Measurements from ENCODE around the gene S100A9.
A peak's percentile ranks its signal among the peaks of the same experiment; 100 is the strongest.
"Not testable (repeated sequence)": the region's sequence is repeated elsewhere in the genome, so short reads cannot be mapped to it uniquely, and the experiment has no call there.

Gene S100A9

DNA sequence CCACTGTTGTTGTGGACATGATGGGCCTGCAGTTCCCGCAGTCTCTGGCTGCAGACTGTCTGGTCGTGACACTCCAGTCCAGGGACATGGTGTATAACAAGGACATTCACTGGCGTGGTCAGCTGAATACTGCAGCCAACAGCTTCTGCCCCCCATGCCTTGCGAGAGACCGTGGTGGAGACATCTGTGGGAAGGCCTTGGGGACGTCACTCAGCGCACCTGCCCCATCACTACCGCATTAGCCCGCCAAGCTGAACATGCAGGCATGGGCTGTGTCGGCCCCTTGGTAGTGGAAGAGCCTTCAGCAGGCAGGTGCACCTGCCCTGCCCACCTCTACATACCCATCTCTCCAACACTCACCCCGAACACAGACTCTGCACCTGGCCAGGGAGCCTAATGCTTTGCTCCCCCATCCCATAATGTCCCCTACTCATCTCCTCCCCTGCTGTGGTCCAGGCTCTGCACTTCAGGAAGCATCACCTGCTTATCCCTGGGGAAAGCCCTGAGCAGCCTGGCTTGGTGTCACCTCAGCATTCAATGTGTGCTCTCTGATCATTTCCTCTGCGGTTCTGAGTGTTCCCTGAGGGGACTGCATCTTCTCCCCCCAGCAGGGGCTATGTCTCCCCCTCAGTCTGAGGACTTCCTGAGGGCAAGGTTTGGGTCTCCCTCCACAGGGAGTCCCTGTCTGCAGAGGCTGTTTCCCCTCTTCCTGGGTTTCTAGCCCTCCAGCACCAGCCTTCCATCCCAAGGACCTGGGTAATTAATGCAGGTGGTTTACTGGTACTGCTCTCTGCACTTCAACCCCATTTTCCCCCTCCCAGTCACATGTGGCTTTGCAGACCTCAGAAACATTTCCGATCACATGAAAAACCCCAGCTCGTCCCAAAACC is 12.2 kb upstream of the S100A9 start:
- DNase-seq: no peak

DNA sequence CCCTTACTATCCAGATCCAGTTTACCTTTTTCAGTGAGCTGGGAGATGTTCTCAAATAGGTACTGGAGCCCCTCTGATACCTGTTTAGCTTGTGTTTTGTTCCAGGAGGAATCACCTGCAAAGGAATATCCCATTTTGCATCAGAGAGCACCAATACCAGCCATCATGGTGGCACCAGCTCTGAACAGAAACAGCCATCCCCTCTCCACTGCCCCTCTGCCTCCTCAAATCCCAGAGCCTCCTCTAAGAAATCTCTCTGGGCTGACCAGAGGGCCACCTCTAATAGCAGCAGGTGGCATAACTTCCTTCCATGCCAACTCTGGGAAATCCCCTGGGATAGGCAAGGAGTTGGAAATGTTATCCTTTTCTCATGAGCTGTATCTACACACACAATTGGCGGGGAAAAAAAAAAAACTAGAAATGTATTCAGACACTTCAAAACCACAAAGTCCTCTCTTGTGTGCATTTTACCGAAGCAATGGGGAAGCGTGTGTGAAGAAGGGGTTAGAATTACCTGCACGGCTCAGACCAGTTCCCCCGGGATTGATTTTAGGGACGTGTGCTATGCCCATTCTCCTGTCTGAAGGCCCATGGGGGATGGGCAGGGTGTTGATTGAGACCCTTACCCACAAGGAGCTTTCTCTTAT is 11.5 kb upstream of the S100A9 start:
- peak; percentile 46 for DNase-seq

DNA sequence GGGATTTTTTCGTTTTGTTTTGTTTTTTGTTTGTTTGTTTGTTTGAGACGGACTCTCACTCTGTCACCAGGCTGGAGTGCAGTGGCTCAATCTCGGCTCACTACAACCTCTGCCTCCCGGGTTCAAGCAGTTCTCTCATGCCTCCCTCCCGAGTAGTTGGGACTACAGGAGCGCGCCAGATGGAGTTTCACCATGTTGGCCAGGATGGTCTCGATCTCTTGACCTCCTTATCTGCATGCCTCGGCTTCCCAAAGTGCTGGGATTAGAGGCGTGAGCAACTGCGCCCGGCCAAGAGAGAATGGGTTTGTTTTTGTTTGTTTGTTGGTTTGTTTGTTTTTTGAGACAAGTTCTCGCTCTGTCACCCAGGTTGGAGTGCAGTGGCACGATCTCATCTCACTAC is 10.6 kb upstream of the S100A9 start:
- not testable (repeated sequence) for DNase-seq

DNA sequence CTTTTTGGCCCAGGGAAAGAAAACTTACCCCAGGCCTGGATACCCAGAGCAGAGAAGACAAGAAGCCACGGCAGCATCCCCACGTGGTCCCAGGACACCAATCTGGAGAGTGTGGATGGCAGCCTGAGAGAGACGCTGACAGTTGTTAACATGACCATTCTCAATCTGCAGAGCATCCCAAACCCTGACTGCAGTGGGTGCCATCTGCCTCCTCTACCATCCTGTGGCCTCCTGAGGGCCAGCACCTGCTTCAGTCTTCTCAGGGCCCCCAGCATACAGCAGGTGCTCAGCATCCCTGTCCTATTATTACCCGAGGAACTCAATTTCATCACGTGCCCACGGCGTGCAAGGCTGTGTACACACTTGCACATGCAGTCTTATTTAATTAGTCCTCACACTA is 9.8 kb upstream of the S100A9 start:
- no peak for DNase-seq

DNA sequence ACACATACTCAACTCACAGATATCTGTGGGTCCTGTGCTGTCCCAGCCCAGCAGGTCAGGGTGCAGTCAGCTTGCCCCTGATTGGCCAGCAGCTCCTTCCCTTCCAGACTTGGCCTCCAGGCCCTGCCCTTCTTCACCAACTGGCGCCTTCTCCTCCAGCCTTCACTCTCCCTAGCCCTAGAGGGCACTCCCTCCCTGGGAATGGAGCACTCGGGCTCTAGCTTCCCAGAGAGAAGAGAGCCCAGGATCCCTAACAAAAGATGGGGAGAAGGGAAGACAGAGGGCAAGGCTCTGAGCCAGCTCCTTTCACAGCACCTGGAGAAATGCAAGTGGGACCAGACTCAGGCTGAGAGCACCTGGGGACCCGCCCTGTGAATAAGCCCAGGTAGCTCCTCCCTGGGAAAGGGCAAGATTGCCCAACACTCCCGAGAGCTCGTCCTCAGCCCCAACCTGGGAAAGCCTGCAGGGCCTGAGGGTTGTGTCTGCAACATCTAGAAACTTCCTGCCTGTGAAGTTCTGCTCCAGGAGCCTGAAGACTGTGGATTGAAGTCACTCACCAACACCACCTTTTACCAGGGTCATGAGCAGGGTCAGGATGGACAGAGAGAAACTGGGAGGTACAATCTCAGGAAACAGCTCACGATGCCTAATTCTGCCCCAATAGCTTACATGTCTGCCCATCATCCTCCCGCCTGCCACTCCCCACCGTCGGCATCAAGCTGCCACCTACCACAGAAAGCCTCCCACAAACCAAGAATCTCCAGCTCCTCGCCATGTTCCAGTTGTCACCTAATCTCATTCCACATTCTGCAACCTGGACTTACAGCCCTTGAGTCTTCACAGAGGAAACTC is 8.9 kb upstream of the S100A9 start, which contains the start of gene PGLYRP4:
PGLYRP4 (minus strand) TSS at position 331 of the 852 bp plus-strand sequence. CDS start 909 bp downstream, outside the sequence.
- DNase-seq: no peak

DNA sequence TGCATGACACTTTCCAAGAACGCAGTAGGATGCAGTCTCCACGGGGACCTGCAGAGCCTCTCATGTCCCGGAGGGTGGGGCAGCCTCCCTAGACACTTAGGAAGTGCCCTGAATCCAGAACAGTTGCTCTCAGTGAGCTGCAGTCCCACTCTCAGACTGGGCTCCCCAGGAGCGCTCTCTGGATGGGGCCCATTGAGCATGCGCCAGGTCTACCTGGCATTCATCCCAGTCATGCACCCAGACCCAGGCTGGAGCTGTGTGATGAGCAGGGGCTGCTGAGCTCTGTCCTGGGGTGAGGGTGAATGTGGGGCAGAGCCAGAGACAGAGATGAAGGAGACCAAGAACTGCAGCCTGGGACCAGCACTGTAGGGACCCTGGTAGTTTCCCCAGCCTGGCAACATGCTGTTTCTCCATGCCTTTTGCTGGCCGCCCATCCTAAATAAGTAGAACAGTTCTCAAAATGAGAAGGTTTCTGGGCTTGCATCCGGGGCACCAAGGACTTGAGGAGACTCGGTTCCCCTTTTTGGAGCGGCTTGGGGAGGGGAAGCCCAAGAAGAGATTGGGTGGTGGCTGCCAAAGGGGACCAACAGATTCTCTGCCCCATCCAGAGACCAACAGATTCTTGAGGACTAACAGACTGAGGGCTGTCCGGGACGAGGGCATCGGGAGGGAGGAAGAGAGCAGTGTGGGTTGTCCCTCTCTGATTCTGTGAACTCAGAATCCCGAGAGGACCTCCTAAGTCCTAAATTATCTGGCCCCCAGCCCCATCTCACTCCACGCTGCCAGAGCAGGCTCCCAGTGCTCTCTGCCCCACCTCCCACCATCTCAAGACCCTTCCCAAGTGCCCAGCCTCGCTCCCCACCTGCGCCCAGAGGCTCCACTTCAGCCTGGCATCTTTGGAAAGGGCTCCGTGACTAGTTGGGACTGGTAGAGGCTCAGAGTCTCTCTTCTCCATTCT is 8.0 kb upstream of the S100A9 start:
- no peak for DNase-seq

DNA sequence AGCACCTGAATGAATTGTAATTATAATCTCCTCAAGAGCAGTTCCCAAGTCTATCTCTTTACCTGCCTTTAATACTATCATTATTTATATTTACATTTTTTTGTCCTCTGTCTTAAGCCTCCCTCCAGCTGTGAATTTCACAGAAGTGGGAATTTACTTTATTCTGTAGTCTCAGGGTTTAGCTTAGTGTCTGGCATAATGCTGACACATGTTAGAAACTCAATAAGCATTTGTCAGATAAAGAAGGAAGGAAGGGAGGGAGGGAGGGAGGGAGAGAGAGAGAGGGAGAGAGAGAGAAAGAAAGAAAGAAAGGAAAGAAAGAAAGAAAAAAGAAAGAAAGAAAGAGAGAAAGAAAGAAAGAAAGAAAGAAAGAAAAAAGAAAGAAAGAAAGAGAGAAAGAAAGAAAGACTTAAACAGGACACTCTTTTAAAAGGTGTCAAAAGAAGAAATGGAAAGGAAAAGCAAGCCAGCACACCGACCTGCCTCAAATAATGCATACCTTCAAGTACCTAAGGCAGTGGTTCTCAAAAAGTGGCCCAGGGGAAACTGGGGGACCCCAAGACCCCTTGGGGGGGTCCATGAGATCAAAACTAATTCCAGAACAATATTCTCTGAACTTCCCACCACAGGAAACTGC is 7.2 kb upstream of the S100A9 start:
- no peak for DNase-seq

DNA sequence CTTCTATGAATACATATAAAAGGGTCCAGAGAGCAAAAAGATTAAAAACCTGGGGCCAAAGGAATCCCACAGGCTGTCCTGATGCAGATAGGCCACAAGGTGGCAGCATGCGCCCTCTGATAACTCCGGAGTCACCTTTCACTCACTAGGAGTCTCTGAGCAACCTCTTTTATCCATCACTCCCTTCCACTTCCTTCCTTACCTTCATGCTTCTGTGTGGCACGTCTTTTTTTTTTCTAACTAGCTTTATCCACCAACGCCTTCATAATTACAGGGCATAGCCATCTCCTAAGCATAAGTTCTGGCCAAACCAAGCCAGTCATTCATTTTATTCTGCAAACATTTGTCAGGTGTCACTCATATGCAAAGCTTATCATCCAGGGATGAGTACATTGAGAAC is 5.1 kb upstream of the S100A9 start:
- DNase-seq: peak; percentile 85

DNA sequence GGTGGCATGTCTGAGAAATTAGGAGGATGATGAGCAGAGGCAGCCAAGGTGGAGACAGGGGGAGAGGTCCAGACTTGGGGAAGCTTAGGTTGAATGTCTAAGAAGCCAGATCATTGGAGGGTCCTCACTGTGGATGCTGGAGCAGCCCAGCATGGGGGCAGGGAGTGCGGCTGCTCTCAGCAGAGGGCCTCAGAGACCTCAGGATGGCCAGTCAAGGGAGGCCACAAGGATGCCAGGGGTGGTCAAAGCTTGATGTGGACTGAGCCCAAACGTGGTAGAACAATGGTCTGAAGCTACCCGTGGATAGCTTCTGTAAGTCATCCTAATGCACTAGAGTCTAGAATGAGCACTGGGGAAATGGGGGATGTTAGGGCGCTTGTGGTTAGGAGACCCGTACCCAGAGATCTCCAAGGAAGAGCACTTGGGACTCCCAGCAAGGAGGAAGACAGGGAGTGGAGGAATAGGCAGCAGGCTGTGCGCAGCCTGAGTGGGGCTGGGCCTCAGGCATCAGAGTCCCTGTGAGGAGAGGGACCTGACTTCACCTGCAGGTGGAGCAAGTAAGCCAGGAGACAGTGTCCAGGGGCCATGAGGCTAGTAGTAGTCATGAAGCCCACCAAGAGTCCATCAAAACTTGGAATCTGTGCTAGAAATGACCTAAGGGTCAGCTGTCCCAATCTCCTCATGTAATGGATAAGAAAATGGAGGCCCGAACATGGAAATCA is 4.3 kb upstream of the S100A9 start:
- peak; percentile 47 for DNase-seq

DNA sequence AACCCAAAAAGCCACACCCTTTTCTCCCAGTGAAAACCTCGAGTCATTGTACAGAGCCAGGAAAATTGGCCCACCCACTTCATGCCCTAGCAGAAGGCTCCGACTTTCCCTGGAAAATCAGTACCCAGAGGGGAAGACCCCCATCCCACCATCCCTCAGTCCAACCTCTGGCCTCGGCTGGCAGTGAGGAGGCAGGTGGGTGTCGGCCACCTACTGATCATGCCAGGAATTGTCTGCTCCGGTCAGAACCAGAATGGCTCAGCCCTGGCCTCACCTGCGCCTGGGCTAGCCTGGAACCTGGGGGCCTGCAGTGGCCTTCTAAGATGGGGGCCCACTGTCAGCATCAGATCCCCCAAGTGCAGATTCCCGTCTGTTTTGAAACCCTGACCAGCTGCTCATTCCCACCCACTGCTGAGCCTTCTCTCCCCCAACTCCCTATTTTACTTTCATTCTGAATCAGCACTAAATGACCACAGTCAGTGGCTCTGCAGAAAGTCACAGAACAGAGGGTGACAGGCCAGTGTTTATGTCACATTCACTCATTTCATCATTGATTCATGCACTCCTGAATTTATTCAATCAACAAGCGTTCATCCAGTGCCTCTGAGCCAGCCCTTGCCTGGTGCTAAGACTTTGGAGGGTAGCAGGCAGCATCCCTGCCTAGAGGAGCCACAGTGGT is 3.0 kb upstream of the S100A9 start:
- DNase-seq: no peak

DNA sequence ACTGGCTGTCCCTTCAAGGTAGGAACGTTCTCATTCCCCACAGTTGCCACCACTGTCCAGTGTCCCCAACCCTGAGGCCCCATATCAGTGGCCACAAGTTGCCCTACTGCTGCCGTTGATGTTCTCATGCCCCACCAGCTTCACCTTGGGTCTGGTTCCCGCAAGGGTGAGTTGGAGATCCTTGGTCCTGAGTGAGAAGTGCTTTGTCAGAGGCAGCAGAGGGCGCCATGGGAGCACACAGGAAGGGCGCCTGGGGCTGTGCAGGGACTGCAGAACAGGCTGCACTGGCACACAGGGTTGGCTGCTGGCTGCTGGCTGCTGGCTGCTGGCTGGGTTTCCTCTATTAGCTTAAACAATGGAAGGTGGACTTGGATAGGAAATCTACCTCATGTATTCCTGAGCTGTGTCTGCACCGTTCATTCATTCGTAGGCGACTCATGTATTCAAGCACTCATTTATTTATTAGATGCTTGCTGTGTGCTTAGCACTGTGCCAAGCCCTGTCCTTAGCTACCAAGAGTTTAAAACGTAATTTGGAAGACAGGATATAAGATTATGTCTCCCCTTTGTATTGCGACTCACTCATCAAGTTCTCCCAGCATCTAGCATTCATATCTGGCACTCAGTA is 2.1 kb upstream of the S100A9 start:
- peak; percentile 93 for DNase-seq

DNA sequence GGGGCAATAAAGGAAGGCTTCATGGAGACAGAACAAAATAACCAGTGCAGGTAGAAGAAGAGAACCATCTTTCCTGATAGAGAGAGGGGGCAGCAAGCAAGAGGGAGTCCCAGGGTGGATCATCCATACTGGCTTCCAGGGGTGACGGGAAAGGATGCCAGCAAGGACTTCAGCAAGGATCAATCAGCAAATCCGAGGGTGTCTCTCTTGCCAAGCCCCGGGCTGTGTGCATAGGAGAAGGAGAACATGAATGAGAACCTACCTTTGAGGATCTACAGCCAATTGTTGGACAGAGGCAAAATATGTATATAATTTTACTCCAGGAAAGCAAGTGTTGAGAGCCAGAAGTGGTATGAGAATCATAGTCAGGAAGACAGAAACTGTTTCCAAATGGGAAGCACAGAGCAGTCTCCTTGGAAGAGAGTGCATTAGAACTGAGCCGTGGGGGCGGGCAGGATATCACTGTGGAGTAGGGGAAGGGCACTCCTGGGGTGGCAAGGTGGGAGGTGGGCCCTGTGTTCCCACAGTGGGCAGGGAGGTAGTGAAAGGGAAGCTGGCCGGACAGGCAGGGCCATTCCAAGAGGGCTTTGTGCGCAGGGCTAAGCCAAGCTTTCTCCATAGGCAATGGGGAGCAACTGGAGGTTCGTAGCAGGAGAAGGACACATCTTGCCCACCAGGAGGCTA is 1.1 kb upstream of the S100A9 start:
- no peak for DNase-seq

DNA sequence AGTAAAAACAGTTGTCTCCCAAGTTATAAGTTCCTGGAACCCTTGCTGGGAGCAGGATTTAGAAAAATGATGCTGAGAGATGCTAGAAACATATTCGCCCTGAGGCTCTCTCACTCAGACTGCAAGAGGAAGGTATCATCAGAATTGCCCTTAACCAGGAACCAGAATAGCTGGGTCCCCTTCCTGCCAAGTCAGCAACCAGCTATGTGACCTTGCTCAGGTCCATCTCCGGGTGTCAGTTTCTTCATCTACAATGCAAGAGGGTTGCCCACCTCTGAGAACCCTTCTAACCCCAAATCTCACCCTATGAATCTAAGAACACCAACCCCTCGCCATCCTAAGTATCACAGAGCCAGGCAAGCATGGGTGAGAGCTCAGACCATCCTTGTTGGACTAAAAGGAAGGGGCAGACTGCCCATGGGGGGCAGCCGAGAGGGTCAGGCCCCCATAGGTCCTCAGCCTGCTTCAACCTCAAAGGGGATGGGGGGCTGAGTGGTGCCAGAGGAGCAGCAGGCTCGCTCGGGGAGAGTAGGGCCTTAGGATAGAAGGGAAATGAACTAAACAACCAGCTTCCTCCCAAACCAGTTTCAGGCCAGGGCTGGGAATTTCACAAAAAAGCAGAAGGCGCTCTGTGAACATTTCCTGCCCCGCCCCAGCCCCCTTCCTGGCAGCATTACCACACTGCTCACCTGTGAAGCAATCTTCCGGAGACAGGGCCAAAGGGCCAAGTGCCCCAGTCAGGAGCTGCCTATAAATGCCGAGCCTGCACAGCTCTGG is 390 bp upstream of the S100A9 start:
- peak; percentile 47 for DNase-seq

DNA sequence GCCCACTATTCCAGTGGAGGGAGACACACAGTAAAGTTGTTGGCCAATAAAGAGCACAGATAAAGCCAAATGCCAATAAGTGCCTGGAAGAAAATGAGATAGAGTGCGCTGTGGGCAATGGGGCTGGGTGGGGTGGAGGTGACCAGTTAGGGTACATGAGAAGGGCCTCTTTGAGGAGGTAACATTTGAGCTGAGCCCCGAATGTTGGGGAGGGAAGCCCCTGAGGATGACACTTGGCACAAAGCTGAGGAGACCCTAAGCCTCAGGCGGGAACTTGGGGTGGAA is 979 bp downstream of the S100A9 start:
- no peak for DNase-seq

DNA sequence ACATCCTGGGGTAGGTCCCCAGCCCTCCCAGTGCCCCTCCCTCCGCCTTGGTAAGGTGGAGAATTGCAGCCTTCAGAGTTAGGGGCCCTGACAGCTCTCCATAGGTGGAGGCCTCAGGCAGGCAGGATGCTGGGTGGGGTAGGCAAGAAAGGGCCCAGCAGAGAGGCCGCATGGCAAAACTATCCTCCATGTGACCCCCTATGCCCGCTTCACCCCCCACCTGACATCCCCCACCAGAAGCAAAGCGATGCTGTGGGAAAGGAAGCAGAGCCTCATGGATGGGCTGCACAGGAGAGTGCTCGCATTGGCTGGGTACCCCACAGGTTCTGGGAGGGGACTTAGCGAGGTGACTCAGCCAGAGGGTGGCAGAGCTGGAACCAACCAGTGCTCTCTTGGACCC is 1.6 kb downstream of the S100A9 start:
- no peak for DNase-seq

DNA sequence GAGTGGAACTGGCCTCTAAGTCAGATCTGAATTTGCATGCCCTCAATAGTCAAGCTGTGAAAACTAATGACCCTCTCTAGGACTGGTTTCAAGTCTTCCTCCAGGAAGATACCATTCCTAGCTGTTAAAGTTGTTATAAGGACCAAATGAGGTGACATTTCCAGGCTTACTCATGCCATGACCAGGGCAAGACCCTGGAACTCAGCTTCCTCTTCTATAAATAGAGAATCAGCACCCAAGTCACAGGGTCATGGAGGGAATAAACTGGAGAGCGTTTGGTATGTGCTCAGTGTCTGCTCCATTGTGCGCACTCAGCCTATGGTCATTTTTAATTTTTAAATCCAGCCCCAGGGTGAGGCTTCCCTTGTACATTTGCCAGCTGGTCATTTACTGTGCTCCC is 2.5 kb downstream of the S100A9 start:
- DNase-seq: no peak

DNA sequence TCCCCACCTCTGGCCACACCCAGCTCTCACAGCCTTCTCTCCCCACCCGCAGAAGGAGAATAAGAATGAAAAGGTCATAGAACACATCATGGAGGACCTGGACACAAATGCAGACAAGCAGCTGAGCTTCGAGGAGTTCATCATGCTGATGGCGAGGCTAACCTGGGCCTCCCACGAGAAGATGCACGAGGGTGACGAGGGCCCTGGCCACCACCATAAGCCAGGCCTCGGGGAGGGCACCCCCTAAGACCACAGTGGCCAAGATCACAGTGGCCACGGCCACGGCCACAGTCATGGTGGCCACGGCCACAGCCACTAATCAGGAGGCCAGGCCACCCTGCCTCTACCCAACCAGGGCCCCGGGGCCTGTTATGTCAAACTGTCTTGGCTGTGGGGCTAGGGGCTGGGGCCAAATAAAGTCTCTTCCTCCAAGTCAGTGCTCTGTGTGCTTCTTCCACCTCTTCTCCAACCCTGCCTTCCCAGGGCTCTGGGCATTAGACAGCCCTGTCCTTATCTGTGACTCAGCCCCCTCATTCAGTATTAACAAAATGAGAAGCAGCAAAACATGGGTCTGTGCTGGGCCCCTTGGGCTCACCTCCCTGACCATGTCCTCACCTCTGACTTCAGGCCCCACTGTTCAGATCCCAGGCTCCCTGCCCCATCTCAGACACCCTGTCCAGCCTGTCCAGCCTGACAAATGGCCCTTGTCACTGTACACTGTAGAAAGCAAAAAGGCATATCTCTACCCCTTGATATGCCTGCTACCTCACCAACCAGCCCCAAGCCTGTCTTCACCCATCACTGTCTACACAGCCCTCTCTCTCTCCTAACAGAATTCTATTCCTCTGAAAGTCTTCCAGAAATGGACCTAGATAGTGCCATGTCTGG is 3.2 kb downstream of the S100A9 start:
- DNase-seq: no peak
